CD4-positive, alpha-beta T cell treated with Interferon gamma for 1 hour (primary cell): ENCODE results near the gene NOTCH1.

Experiments
- DNase-seq: peaks from one replicate; pipeline ENCODE4 v3.0.0-alpha.2; 2020

NOTCH1 gene

DNA sequence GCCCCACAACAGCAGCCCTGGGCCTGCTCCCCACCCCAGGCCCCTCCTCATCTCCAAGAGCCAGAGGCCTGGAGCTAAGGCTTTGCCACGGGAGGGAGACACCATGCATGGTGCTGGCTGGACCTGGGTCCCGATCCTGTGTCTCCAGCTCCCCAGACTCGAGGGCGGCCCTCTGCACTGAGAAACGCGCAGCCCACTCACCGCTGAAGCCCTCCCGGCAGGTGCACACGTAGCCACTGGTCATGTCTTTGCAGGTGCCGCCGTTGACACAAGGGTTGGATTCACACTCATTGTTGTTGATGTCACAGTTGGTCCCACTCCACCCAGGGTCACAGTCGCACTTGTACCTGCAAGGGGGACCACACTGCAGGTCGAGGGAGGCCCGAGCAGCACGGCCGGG is 32.7 kb downstream of the NOTCH1 start:
- DNase-seq = no peak

DNA sequence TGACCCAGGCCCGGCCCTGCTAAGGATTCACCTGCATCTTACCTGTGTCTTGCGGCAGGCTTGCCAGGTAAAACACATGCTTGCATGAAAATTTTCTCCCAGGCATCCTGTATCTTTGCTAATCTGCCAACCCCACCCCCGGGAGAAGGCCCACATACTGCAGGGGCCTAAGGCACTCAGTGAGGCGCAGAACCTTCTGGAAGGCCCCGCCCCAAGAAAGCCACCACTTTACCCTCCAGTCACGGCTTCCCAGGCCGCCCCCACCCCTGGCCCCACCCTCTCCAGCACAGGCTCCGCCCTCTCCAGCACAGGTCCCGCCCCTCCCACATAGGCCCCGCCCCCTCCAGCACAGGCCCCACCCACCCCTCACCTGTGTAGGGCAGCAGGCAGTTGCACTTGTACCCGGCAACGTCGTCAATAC is 33.2 kb downstream of the NOTCH1 start:
- peak; percentile 25 for DNase-seq

DNA sequence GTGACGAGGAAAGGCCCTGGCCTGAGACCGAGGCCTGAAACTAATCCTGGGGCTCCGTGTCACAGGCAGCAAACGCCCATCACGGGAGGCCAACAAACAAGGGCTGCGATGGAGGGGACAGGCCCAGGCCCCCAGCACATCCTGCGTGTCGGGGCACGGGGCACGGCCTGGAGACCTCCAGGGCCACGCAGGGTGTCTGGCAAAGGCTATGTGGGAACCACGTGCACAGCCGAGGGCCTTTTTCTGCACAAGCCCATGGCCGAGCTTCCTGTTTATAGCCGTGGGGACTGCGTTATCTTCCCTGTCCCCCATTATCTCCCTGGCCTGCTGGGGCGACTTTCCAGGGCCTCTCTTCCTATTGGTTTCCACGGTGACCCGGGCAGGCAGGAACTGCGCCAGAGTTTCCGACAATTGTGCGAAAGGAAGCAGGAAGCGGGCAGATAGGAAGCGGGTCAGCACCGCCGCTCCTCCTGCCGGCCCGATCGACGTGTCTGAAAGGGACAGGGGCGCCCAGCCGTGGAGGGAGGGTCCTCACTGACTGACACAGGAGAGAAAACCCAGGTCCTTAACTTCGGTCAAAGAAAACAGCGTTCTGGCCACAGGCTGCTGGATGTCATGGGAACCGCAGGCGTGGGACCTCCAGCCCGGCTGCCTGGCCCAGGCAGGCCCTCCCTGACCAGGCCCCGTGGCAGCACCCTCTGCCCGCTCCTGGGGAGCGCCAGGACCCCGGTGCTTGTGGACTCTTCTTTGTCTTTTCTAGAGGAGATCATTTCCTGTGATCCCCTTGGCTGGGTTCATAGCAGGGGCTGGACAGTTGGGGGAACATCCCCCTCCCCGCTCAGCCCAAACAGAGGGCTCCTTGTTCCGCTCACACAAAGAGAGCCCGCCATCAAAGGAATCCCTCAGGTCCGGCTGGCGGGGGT is 33.9 kb downstream of the NOTCH1 start:
- no peak for DNase-seq

DNA sequence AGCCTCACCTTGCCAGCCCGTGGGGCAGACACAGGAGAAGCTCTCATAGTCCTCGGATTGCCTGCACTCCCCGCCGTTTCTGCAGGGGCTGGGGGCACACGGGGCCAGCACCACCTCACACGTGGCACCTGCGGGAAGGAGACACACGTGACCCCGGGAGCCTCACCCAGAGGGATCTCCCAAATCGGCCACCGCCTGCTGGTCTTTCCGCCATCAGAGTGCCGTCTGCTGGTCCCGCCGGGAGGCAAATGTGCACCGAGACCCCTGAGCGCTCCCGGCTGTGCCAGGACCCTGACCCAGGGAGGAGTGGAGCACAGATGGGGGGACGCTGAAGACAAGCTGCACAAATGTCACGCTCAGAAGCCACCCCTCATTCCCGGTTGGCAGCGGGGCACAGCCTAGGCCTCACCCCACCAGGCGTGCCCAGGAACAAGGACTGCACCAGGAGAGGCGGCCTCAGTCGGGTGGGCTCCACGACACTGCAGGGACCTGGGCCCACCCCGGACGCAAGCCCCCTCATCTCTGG is 34.6 kb downstream of the NOTCH1 start:
- no peak for DNase-seq

DNA sequence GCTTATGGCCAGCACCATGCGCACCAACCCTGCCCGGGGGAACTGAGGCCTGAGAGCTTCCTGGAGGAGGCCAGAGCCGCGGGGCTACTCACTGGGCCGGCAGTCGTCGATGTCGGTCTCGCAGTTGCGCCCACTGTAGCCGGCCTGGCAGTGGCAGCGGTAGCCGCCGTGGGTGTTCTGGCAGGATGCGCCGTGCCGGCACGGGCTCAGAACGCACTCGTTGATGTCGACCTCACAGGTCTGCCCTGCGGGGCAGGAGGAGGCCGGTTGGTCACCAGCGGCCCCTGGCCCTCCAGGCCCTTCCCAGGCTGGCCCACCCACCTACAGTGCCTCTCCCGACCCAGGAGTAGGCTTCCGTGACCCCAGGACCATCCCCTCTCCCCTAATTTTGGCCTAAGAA is 35.3 kb downstream of the NOTCH1 start:
- DNase-seq = no peak

DNA sequence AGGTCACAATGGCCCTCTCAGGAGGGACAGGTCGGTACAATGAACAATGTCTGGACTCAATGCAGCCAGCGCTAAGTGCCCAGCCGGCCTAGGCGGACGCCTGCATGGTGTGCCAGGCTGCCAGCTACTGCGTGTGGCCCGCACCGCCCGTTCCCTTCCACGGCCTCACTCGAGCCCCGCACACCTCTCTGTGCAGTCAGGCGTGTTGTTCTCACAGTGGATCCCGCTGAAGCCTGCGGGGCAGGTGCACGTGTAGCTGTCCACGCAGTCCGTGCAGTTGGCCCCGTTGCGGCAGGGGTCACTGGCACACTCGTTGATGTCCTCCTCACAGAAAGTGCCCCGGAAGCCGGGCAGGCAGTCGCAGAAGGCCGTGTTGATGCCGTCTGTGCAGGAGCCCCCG is 36.3 kb downstream of the NOTCH1 start:
- DNase-seq = no peak

DNA sequence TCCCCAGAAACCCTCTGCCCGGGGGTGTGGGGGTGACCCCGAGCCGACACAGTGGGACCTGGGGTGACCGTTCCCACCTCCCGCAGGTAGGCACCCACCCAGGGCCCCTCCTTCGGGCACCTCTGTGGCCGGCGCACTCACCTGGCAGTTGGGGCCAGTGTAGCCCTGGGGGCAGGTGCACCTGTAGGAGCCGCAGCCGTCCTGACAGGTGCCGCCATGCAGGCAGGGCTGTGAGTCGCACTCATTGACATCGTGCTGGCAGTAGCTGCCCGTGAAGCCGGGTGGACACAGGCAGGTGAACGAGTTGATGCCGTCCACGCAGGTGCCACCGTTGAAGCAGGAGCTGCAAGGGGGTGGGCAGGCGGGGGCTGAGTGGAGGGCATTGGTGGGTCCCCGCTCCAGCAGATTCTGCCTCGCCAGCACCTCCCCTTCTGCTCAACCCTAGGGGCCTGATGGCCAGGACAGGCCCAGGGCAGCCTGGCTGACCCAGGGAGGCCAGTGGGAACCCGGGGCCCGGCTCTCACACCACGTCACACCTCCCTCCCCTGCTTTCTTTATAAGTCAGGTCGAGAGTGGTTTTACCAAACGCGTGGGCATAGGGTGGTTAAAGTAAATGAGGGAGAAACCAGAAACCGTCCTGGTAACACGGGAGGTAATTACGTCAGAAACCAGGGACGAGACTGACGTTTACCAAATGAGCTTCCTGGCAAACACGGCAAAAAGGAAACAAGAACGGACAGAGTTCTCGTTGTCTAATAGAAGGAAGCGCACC is 36.9 kb downstream of the NOTCH1 start:
- no peak for DNase-seq

DNA sequence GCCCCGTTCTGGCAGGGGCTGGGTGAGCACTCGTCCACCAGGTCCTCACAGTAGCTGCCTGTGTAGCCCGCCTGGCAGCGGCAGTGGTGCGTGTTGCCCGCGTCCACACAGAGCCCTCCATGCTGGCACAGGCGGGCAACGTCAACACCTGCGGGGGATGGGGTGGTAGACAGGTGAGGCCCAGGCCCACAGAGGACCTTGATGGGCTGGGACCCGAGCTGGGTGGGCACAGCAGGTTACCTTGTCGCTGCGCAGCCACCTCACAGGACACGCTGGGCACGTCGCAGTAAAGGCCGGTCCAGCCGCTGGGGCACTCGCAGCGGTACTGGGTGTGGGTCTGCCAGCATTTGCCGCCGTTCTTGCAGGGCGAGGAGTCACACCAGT is 37.9 kb downstream of the NOTCH1 start:
- DNase-seq = no peak

DNA sequence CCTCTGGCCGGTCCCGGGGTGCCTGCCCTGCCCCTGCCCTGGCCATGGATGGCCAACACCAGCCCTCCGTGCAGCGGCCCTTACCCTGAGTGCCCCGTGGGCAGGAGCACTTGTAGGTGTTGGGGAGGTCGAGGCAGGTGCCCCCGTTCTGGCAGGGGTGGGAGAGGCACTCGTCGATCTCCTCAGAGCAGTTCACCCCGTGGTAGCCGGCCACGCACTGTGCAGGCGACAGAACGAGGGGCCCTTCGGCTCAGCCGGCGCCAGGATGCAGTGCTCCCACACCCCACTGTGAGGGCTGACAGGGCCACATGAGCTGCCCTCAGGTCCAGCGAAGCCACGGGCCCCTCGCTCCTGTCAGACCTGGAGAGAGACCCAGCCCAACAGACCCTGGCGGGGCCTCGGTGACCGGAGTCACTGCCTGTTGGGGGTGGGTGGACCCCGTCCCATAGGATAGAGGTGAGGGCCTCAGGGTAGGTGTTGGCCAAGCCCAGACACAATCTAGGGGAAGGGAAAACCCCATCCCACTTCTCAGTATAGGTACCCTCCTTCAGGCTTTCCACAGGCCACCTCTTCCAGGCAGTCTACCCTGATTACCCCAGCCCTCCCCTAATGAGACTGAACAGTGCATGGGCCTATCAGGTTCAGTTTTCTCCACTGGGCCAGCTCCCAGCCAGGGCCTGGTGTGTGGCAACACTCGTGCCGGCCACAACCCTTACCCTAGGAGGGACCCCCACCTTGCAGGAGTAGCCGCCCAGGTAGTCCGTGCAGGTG is 38.4 kb downstream of the NOTCH1 start:
- DNase-seq = no peak

DNA sequence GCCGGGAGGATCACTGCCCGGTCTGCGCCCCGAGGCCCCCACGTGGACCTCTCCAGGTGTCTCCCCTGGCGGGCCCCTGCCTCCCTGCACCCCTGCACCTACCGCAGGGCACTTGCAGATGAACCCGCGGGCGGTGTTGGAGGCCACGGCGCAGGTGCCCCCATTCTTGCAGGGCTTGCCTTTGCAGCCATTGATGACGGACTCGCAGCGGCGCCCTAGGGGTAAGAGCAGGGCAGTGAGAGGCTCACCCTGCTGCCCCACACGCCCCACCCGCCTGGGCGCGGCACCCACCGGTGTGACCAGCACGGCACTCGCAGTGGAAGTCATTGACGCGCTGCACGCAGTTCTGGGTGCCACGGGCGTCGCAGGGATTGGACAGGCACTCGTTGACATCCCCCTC is 39.4 kb downstream of the NOTCH1 start:
- no peak for DNase-seq

DNA sequence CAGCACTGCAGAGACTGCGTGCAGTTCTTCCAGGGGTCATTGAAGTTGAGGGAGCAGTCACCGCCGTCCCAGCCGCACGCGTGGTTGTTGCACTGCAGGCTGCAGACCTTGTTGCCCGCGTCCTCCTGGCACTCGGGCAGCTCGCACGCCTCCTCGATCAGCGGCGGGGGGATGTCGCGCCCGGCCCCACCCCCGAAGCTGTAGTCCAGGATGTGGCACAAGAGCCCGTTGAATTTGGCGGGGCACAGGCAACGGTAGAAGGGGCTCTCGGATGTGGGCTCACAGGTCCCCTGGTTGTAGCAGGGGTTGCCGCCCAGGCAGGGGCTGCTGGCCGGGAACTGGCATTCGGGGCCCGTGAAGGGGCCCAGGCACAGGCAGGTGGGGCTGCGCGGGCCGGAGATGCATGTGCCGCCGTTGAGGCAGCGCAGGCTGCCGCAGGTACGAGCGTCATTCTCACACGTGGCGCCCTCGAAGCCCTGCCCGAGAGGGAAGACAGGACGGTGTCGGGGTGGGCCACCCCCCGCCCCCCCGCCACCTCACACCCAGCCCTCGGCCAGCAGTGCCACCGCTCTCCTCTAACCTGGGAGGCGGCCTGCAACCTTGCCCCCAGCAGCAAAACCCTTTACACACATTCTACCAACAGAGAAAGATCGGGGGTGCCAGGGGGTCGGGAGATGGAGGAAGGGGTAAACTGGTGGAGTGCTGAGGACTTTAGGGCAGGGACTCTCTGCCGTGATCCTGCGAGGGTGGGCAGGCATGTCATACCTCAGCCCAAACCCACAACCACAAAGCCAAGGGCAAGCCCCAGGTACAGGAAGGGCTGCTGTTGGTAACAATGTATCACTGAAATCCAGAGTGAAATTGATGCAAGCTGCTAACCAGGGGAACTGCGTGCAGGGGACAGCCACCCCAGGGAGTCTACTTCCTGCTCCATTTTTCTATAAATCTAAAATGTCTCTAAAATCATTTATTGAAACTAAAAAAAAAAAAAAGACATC is 40.1 kb downstream of the NOTCH1 start:
- no peak for DNase-seq

DNA sequence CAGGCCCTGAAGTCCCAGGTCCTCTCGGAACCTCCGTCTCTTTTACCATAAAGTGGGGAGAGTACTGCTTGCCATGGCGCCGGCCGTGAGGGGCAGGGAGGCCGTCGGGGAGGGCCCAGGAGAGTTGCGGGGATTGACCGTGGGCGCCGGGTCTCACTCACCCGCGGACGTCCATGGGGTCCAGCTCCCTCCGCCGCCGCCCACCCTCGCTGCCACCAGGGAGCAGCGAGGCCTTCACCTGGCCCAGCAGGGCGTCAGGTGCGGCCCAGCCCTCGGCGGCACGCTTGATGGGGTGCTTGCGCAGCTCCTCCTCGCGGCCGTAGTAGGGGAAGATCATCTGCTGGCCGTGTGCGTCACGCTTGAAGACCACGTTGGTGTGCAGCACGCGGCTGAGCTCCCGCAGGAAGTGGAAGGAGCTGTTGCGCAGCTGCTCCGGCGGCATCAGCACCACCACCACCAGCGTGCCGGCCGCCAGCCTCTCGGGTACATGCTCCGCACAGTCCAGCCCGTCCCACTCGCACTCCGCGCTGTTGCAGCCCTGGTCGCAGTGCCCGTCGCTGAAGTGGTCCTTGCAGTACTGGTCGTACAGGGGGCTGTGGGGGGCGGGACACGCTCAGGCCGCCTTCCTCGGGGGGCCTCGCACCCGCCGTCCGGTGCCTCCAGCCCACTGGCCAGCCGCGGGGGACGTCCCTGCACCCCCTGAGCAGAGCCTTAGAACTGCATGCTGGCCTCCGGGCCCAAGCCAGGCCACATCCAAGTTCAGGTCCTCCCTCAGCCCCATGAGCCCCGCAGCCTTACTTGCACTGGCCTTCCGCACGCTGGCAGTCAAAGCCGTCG is 41.1 kb downstream of the NOTCH1 start:
- DNase-seq = no peak

DNA sequence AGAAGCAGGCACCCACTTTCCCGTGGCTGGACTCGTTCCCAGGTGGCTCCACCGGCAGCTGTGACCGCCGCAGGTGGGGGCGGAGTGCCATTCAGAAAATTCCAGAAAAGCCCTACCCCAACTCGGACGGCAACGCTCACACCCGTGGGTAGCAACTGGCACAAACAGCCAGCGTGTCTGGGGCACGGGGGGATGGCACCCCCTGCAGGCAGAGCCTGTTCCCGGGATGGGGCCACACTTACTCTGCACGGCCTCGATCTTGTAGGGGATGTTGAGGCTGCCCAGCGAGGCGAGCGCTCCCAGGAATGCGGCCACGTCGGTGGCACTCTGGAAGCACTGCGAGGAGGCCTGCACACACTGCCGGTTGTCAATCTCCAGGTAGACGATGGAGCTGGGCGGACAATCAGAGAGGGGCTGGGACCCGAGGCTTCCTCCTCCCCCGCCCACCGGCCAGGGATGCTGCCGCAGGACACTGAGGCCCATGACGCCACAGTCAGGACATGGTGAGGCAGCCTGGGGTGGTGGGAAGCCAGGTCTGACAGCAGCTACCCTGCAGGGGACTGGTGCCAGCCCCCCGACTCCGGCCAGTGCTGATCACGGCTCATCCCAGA is 42.8 kb downstream of the NOTCH1 start:
- no peak for DNase-seq

DNA sequence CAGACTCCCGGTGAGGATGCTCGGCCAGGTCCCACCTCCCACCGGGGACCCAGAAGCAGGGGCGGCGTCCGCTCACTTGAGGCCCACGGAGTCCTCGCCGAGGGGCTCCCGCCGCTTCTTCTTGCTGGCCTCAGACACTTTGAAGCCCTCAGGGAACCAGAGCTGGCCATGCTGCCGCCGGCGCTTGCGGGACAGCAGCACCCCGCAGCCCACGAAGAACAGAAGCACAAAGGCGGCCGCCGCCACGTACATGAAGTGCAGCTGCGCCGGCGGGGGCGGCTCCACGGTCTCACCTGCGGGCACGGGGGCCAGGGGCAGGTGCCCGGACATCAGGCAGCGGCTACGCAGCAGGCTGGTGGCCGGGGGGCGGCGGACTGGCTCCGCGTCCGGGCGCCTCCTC is 43.7 kb downstream of the NOTCH1 start:
- no peak for DNase-seq

DNA sequence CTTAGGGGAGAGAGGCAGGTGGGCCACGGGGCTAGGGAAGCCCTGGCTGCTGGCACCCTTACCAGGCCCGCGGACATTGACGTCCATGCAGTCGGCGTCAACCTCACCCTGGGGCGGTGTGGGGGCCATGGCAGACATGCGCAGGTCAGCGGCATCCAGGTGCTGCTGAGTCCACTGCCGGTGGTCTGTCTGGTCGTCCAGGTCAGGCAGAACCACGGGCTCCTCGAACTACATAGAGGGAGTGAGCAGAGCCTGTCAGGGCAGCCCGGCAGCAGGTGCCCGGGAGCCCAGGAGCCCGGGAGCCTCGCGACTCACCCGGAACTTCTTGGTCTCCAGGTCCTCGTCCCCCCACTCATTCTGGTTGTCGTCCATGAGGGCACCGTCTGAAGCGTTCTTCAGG is 44.2 kb downstream of the NOTCH1 start:
- DNase-seq = no peak

DNA sequence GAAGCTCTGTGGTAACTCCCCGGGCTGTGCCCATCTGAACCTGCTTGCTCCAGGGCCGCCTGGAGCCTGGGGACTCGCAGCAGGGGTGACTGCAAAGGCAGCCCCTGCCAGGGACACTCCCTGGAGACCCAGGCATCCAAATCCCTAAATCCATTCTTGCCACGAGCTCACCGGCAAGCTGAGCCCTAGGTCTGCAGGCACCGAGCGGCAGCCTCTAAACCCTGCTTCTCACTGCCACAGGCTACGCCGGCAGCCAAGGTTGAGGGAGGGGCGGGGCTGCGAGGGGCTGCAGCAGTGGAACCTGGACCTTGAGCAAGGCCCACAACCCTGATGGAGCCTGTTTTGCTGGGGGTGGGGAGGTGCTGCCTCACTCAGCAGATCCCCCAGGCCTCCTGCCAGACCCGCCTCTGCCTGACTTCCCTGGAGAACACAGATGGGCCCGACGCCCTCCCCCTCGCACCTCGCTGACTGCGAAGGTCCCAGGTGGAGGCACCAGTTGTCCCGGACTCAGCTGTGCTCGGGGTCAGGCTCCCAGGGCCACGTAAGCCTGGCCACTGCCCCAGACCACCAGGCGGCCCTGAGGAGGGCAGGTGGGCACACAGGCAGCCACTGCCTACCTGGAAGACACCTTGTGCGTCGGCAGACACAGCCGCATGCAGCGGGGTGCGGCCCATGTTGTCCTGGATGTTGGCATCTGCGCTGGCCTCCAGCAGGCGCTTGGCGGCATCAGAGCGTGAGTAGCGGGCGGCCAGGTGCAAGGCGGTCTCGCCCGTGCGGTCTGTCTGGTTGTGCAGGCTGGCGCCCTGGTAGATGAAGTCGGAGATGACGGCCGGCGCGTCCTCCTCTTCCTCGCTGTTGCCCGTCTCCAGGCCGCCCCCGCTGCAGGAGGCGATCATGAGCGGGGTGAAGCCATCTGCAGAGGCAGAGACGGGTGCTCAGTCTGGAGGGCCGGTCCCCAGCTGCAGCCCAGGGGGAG is 45.6 kb downstream of the NOTCH1 start:
- no peak for DNase-seq

DNA sequence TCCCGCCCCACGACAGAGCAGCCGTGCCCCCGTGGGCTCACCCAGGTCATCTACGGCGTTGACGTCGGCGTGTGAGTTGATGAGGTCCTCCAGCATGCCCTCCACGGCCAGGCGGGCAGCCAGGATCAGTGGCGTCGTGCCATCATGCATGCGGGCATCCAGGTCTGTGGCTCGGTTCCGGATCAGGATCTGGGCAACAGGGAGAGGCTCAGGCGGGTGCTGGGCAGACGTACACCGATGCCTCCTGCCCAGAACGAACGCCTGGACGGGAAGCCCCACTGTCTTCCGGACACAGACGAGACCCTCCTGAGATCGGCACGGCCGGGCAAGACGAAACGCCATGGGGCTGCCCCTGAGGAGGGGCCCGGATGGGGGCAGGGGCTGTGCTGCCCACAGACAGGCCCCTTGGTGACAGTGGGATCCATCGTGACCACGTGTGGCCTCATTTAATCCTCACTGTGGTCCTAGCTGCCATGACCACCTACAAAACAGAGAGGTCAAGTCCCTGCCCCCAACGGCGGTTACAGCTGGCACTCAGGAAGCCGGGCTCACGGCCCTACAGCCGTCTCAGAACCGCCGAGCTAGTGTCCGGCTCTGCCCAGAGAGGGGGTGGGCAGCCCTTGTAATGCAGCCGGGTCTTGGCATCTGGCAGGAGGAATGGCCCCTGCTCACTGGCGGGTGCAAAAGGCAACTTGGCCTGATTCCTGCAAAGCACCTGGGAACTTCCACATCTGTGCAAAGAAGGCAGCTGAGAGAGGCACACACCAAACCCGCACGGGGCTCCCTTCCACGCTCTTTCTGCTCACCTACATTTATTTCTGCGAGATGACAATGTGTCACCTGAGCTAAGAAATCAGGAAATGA is 46.5 kb downstream of the NOTCH1 start:
- DNase-seq = no peak
